WTC11 (cell line): ENCODE measurements around the gene SIK2. TPM values are rescaled to one million over a fixed set of nuclear protein-coding genes. Genes with fewer than 3 reads are reported as not detected.

Source experiments
- ATAC-seq: fragments of 200-7000 bp; cut with Tn5 transposase; 2 replicates; pipeline ENCODE4 v1.10.0; 2021; ENCODE audit warnings: mild to moderate bottlenecking, moderate library complexity
- CTCF ChIA-PET: fragments of 300-600 bp; sonication (Branson Sonifier 250); formaldehyde crosslinking; loops from one replicate; lab custom pipeline; 2021; ENCODE audit warnings: antibody characterized with exemption; lab: Charles Lee
- POLR2A ChIA-PET: fragments of 350-600 bp; sonication (Branson Sonifier 250); formaldehyde crosslinking; loops from one replicate; lab custom pipeline; 2021; ENCODE audit warnings: antibody characterized with exemption; lab: Charles Lee
- DNase-seq: peaks from one replicate; pipeline ENCODE4 v3.0.0; 2021; ENCODE audit warnings: low spot score
- H3K27ac Mint-ChIP-seq: 2 replicates; pipeline ENCODE4 v1.8.0; 2021; ENCODE audit warnings: mixed read lengths
- H3K27me3 Mint-ChIP-seq: 2 replicates; pipeline ENCODE4 v1.8.0; 2021; ENCODE audit warnings: low read depth, mild to moderate bottlenecking, moderate library complexity, mixed read lengths
- H3K36me3 Mint-ChIP-seq: 2 replicates; pipeline ENCODE4 v1.8.0; 2021; ENCODE audit warnings: mixed read lengths
- H3K4me1 Mint-ChIP-seq: 2 replicates; pipeline ENCODE4 v1.8.0; 2022; ENCODE audit warnings: mixed read lengths
- H3K4me3 Mint-ChIP-seq: 2 replicates; pipeline ENCODE4 v1.8.0; 2021; ENCODE audit warnings: mild to moderate bottlenecking, moderate library complexity, mixed read lengths
- H3K9me3 Mint-ChIP-seq: 2 replicates; pipeline ENCODE4 v1.8.0; 2021; ENCODE audit warnings: mixed read lengths
- CDX4 ChIP-seq: fragments of 250-450 bp; sonication (Bioruptor Pico); IDR thresholded peaks from 2 replicates; pipeline ENCODE4 v1.9.0; 2021; ENCODE audit warnings: moderate library complexity, mild to moderate bottlenecking, inconsistent platforms, borderline replicate concordance
- CREM ChIP-seq: sonication (generic); formaldehyde crosslinking; IDR thresholded peaks from 2 replicates; pipeline ENCODE4 v1.8.1; 2022; ENCODE audit warnings: mild to moderate bottlenecking, missing genetic modification reagents, moderate library complexity
- FOXJ3 ChIP-seq: sonication (generic); formaldehyde crosslinking; IDR thresholded peaks from 2 replicates; pipeline ENCODE4 v1.9.0; 2021; ENCODE audit warnings: missing genetic modification reagents, mild to moderate bottlenecking, borderline replicate concordance
- FOXK1 ChIP-seq: sonication (generic); formaldehyde crosslinking; IDR thresholded peaks from 2 replicates; pipeline ENCODE4 v1.8.0; 2022; ENCODE audit warnings: mild to moderate bottlenecking, moderate library complexity, missing genetic modification reagents
- GABPB1 ChIP-seq: sonication (generic); formaldehyde crosslinking; IDR thresholded peaks from 2 replicates; pipeline ENCODE4 v1.8.1; 2023; ENCODE audit warnings: mild to moderate bottlenecking, missing genetic modification reagents
- IRF2 ChIP-seq: sonication (generic); formaldehyde crosslinking; IDR thresholded peaks from 2 replicates; pipeline ENCODE4 v1.8.0; 2022; ENCODE audit warnings: low read depth, missing genetic modification reagents, borderline replicate concordance
- JUN ChIP-seq: sonication (generic); formaldehyde crosslinking; IDR thresholded peaks from 2 replicates; pipeline ENCODE4 v1.8.0; 2023; ENCODE audit warnings: mild to moderate bottlenecking, missing genetic modification reagents
- KAT7 ChIP-seq: sonication (generic); formaldehyde crosslinking; IDR thresholded peaks from 2 replicates; pipeline ENCODE4 v1.8.1; 2023; ENCODE audit warnings: missing genetic modification reagents, mild to moderate bottlenecking, borderline replicate concordance
- MXD4 ChIP-seq: fragments of 250-450 bp; sonication (Bioruptor Pico); IDR thresholded peaks from 2 replicates; pipeline ENCODE4 v1.8.0; 2021; ENCODE audit warnings: mild to moderate bottlenecking, moderate library complexity, borderline replicate concordance
- MYBL2 ChIP-seq: sonication (generic); formaldehyde crosslinking; IDR thresholded peaks from 2 replicates; pipeline ENCODE4 v1.8.1; 2023; ENCODE audit warnings: mild to moderate bottlenecking, moderate library complexity, missing genetic modification reagents
- NFE2L1 ChIP-seq: sonication (generic); formaldehyde crosslinking; IDR thresholded peaks from 2 replicates; pipeline ENCODE4 v1.8.1; 2023; ENCODE audit warnings: missing genetic modification reagents
- PRRX2 ChIP-seq: fragments of 250-450 bp; sonication (Bioruptor Pico); IDR thresholded peaks from 2 replicates; pipeline ENCODE4 v1.8.0; 2021; ENCODE audit warnings: mild to moderate bottlenecking
- SP1 ChIP-seq: sonication (generic); formaldehyde crosslinking; conservative IDR thresholded peaks from 2 replicates; pipeline ENCODE4 v1.8.1; 2022; ENCODE audit warnings: missing genetic modification reagents
- USF2 ChIP-seq: sonication (generic); formaldehyde crosslinking; IDR thresholded peaks from 2 replicates; pipeline ENCODE4 v1.8.1; 2023; ENCODE audit warnings: mild to moderate bottlenecking, missing genetic modification reagents, moderate library complexity
- ZNF263 ChIP-seq: sonication (generic); formaldehyde crosslinking; IDR thresholded peaks from 2 replicates; pipeline ENCODE4 v1.8.1; 2022; ENCODE audit warnings: low read depth, mild to moderate bottlenecking, moderate library complexity, missing genetic modification reagents
- ZNF425 ChIP-seq: fragments of 250-450 bp; sonication (Bioruptor Pico); conservative IDR thresholded peaks from 2 replicates; pipeline ENCODE4 v1.9.0; 2021; ENCODE audit warnings: mild to moderate bottlenecking
- total RNA-seq: library from RNA; stranded (reverse); gene quantifications from 3 replicates; pipeline ENCODE4 v1.2.3, GENCODE V29; 2021
- TF ChIP-seq, protein P1 (sequence below): sonication (generic); formaldehyde crosslinking; IDR thresholded peaks from 2 replicates; pipeline ENCODE4 v1.8.0; 2022; ENCODE audit warnings: missing genetic modification reagents
- TF ChIP-seq, protein P2 (sequence below): fragments of 250-450 bp; sonication (Bioruptor Pico); IDR thresholded peaks from 2 replicates; pipeline ENCODE4 v1.9.0; 2021; ENCODE audit warnings: mild to moderate bottlenecking
- TF ChIP-seq, protein P3 (sequence below): sonication (generic); formaldehyde crosslinking; IDR thresholded peaks from 2 replicates; pipeline ENCODE4 v1.8.1; 2023; ENCODE audit warnings: mild to moderate bottlenecking, moderate library complexity, missing genetic modification reagents
- TF ChIP-seq, protein P4 (sequence below): sonication (generic); formaldehyde crosslinking; IDR thresholded peaks from 2 replicates; pipeline ENCODE4 v1.8.1; 2023; ENCODE audit warnings: mild to moderate bottlenecking, missing genetic modification reagents, moderate library complexity
- TF ChIP-seq, protein P5 (sequence below): sonication (generic); formaldehyde crosslinking; IDR thresholded peaks from 2 replicates; pipeline ENCODE4 v1.8.1; 2022; ENCODE audit warnings: low read depth, missing genetic modification reagents, borderline replicate concordance

SIK2 gene
- total RNA-seq, 1 experiment from 2014 or later = 7.2 TPM

- CTCF ChIA-PET = interaction anchor here (1.9 kb wide), 1 partner anchor 127 kb away, joined by 6 read pairs; no protein-coding TSS in a partner anchor
- POLR2A ChIA-PET = no interaction called here
- H3K4me1 Mint-ChIP-seq = peaks cover 17% of the 10 kb centered on the region
- TF ChIP-seq ZNF263 (no peak), CREM (CRISPR knock-in tag) (no peak), IRF2 (CRISPR knock-in tag) (no peak), GABPB1 (CRISPR knock-in tag) (no peak), CDX4 (no peak), SP1 (CRISPR knock-in tag) (no peak), PRRX2 (CRISPR knock-in tag) (no peak), ZNF425 (CRISPR knock-in tag) (no peak), FOXJ3 (CRISPR knock-in tag) (no peak)
- TF ChIP-seq, protein P1, sequence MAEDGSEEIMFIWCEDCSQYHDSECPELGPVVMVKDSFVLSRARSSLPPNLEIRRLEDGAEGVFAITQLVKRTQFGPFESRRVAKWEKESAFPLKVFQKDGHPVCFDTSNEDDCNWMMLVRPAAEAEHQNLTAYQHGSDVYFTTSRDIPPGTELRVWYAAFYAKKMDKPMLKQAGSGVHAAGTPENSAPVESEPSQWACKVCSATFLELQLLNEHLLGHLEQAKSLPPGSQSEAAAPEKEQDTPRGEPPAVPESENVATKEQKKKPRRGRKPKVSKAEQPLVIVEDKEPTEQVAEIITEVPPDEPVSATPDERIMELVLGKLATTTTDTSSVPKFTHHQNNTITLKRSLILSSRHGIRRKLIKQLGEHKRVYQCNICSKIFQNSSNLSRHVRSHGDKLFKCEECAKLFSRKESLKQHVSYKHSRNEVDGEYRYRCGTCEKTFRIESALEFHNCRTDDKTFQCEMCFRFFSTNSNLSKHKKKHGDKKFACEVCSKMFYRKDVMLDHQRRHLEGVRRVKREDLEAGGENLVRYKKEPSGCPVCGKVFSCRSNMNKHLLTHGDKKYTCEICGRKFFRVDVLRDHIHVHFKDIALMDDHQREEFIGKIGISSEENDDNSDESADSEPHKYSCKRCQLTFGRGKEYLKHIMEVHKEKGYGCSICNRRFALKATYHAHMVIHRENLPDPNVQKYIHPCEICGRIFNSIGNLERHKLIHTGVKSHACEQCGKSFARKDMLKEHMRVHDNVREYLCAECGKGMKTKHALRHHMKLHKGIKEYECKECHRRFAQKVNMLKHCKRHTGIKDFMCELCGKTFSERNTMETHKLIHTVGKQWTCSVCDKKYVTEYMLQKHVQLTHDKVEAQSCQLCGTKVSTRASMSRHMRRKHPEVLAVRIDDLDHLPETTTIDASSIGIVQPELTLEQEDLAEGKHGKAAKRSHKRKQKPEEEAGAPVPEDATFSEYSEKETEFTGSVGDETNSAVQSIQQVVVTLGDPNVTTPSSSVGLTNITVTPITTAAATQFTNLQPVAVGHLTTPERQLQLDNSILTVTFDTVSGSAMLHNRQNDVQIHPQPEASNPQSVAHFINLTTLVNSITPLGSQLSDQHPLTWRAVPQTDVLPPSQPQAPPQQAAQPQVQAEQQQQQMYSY (CRISPR knock-in tag) = no peak
- TF ChIP-seq, protein P2, sequence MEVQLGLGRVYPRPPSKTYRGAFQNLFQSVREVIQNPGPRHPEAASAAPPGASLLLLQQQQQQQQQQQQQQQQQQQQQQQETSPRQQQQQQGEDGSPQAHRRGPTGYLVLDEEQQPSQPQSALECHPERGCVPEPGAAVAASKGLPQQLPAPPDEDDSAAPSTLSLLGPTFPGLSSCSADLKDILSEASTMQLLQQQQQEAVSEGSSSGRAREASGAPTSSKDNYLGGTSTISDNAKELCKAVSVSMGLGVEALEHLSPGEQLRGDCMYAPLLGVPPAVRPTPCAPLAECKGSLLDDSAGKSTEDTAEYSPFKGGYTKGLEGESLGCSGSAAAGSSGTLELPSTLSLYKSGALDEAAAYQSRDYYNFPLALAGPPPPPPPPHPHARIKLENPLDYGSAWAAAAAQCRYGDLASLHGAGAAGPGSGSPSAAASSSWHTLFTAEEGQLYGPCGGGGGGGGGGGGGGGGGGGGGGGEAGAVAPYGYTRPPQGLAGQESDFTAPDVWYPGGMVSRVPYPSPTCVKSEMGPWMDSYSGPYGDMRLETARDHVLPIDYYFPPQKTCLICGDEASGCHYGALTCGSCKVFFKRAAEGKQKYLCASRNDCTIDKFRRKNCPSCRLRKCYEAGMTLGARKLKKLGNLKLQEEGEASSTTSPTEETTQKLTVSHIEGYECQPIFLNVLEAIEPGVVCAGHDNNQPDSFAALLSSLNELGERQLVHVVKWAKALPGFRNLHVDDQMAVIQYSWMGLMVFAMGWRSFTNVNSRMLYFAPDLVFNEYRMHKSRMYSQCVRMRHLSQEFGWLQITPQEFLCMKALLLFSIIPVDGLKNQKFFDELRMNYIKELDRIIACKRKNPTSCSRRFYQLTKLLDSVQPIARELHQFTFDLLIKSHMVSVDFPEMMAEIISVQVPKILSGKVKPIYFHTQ (CRISPR knock-in tag) = no peak
- DNase-seq = no peak
- H3K36me3 Mint-ChIP-seq = no peaks in the 10 kb centered on the region
- H3K4me3 Mint-ChIP-seq = no peak overlapping the region
- H3K9me3 Mint-ChIP-seq = no peaks in the 10 kb centered on the region
- H3K27me3 Mint-ChIP-seq = no peaks in the 10 kb centered on the region; the same call in 1 of the 2 replicates
- no peak overlapping the region for H3K27ac Mint-ChIP-seq
- ATAC-seq = no peak
Observed at GRCh38 chr11:111582163-111582562, 20.1 kb upstream of the SIK2 start.

DNA sequence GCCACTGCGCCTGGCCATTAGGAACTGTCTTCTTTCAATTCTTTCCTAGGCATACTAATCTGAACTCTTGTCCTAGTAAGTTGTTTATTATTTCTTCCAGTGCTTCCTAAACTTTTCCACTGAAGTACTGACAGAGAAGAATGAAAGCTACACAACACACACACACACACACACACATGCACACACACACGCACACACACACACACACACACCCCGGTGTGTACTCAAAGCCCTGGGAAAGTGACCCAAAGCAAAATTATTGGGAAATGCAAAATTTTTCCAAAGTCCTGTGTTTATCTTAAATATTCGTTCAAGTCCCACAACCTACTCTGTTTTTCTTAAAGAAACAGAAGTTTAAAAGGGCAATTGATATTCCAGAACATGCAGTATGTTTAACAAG lies 19.4 kb upstream of the SIK2 start:
- Mint-ChIP-seq H3K9me3 (no peaks in the 10 kb centered on the region), H3K27ac (no peak overlapping the region), H3K4me1 (peaks cover 17% of the 10 kb centered on the region), H3K4me3 (no peak overlapping the region), H3K36me3 (no peaks in the 10 kb centered on the region), H3K27me3 (no peaks in the 10 kb centered on the region; the same call in 1 of the 2 replicates)
- ATAC-seq (no peak), DNase-seq (no peak)
- TF ChIP-seq, protein P3, sequence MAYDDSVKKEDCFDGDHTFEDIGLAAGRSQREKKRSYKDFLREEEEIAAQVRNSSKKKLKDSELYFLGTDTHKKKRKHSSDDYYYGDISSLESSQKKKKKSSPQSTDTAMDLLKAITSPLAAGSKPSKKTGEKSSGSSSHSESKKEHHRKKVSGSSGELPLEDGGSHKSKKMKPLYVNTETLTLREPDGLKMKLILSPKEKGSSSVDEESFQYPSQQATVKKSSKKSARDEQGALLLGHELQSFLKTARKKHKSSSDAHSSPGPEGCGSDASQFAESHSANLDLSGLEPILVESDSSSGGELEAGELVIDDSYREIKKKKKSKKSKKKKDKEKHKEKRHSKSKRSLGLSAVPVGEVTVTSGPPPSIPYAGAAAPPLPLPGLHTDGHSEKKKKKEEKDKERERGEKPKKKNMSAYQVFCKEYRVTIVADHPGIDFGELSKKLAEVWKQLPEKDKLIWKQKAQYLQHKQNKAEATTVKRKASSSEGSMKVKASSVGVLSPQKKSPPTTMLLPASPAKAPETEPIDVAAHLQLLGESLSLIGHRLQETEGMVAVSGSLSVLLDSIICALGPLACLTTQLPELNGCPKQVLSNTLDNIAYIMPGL (CRISPR knock-in tag) = no peak
- TF ChIP-seq MXD4 (CRISPR knock-in tag) (no peak), USF2 (no peak), KAT7 (CRISPR knock-in tag) (no peak), FOXK1 (CRISPR knock-in tag) (no peak), FOXJ3 (CRISPR knock-in tag) (no peak), MYBL2 (no peak), NFE2L1 (CRISPR knock-in tag) (no peak), JUN (CRISPR knock-in tag) (no peak)
- TF ChIP-seq, protein P4, sequence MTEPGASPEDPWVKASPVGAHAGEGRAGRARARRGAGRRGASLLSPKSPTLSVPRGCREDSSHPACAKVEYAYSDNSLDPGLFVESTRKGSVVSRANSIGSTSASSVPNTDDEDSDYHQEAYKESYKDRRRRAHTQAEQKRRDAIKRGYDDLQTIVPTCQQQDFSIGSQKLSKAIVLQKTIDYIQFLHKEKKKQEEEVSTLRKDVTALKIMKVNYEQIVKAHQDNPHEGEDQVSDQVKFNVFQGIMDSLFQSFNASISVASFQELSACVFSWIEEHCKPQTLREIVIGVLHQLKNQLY (CRISPR knock-in tag) = no peak
- TF ChIP-seq, protein P5, sequence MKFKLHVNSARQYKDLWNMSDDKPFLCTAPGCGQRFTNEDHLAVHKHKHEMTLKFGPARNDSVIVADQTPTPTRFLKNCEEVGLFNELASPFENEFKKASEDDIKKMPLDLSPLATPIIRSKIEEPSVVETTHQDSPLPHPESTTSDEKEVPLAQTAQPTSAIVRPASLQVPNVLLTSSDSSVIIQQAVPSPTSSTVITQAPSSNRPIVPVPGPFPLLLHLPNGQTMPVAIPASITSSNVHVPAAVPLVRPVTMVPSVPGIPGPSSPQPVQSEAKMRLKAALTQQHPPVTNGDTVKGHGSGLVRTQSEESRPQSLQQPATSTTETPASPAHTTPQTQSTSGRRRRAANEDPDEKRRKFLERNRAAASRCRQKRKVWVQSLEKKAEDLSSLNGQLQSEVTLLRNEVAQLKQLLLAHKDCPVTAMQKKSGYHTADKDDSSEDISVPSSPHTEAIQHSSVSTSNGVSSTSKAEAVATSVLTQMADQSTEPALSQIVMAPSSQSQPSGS (CRISPR knock-in tag) = no peak
- POLR2A ChIA-PET = no interaction called here
- CTCF ChIA-PET = interaction anchor here (1.9 kb wide), 1 partner anchor 128 kb away, joined by 6 read pairs; no protein-coding TSS in a partner anchor
